CD4-positive, alpha-beta T cell treated with Interleukin-12 subunit alpha and Interleukin-12 subunit beta, for 1 hour (primary cell): ENCODE measurements around the gene CEP164.
"Not testable (repeated sequence)": the region's sequence is repeated elsewhere in the genome, so short reads cannot be mapped to it uniquely, and the experiment has no call there.

ENCODE experiments used
- DNase-seq: peaks from one replicate; pipeline ENCODE4 v3.0.0-alpha.2; 2020

Gene CEP164

GRCh38 chr11:117399100-117399840 is 71.6 kb downstream of the CEP164 start:
- DNase-seq, result not testable (repeated sequence)

DNA sequence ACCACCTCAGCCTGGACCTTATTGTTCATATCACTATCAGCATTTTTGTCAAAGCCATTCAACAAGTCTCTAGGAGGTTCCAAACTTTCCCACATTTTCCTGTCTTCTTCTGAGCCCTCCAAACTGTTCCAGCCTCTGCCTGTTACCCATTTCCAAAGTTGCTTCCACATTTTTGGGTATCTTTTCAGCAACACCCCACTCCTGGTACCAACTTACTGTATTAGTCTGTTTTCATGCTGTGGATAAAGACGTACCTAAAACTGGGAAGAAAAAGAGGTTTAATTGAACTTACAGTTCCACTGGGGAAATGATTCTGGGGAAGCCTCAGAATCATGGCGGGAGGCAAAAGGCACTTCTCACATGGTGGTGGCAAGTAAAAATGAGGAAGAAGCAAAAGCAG is 78.2 kb downstream of the CEP164 start:
- not testable (repeated sequence) for DNase-seq

- DNase-seq, result no peak
These were observed 79.4 kb downstream of the CEP164 start for GRCh38 chr11:117407016-117407415.

DNA sequence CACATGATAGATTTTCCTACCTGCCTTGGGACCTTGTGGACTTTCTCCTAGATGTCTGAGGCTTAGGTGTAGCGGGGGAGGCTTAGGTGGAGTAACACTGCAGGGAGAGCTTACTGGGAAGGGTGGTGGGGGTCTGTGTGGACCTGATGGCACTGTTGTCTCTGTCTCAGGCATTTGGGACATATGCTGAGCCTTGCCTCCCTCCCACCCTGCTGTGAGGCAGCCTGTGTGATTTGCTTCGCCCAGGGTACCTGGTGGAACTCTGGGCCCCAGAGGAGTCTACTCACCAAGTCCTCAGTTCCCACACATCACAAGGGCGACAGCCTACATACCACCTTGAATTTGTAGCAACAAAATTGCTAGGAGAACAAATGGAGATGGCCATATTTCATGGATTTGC is 80.7 kb downstream of the CEP164 start:
- DNase-seq, result no peak

DNA sequence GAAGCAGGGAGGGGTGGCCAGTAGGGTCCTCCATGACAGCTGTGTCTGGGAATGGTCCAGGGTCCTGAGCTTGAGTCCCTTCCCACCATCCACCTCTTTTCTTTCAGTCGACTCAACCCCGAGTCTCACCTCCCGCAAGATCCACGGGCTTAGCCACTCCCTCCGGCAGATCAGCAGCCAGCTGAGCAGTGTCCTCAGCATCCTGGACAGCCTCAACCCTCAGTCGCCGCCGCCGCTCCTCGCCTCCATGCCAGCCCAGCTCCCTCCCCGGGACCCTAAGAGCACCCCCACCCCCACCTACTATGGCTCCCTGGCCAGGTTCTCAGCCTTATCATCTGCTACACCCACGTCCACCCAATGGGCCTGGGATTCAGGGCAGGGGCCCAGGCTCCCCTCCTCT is 81.9 kb downstream of the CEP164 start:
- DNase-seq, result no peak

- DNase-seq, result no peak
These were observed 82.6 kb downstream of the CEP164 start for GRCh38 chr11:117410238-117410637.

GRCh38 chr11:117410861-117411710 is 83.4 kb downstream of the CEP164 start:
- DNase-seq, result no peak

GRCh38 chr11:117411736-117412135 is 84.1 kb downstream of the CEP164 start:
- DNase-seq, result no peak

DNA sequence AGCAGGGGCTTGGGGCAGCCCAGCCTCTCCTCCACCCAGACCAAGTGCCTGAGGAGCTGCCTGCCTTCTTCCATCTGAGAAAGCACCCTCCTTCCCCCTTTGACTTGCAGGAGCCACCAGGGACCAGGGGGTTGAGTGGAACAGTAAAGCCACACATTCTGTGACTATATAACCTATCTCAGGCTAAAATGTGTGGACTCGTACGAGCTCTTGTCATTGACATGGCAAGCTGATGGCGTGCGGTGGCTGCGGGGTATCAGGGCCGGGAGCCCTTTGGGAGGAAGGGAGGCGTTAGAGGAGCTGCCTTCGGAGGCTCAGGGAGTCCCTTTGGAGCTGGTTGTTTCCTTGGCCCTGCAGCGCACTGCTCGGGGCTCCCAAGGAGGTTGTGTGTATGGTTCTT is 84.5 kb downstream of the CEP164 start:
- no peak for DNase-seq

DNA sequence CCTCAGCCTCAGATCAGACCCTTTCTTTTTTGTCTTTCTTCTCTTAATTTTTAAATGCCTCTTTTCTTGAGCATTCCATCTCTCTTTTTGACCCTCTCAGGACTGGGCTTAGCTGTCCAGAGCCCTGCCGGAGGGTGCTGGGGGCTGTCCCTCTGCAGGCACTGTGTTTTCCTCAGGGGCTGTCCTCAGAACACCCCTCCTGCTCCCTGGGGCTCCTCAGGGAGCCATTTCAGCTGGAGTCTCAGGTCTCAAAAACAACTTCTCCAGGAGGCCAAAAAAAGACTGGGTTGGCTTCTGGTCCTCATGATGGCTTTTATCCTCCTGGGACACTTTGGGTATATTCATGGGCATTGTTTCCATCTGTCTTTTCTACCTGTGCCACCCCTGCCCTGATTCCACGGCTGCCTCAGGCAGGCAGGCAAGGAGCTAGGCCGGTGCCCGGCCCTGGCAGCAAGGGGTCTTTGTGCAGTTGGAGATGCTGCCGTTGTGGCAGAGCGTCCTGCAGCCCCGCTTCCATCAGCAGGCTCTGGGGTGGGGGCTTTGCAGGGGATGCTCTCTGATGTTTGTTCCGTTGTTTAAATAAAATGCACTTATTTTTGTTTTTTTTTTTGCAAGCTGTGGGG is 85.1 kb downstream of the CEP164 start:
- DNase-seq, result no peak

GRCh38 chr11:117413616-117414015 is 86.0 kb downstream of the CEP164 start:
- DNase-seq, result no peak

- DNase-seq, result no peak
These were observed 87.1 kb downstream of the CEP164 start for GRCh38 chr11:117414724-117415123.

GRCh38 chr11:117415358-117415896 is 87.8 kb downstream of the CEP164 start:
- DNase-seq, result no peak

DNA sequence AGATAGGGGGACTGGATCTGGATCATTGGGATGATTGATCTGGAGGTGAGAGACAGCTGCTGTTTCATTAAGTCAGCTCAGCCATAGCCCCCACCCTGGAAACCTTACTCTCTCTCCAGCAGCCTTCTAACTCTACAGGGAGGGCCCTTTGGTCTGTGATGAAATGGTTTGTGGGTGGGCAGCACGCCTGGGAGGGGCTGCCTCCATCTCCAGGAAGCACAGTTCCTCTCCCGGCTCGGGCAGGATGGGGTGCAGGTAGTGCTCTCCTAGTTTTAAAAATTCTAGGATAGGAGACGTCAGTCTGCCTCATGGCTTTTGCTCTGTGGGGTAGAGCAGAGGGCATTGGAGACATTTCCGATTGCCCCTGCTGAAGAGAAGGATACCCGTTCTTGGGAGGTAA is 89.7 kb downstream of the CEP164 start:
- no peak for DNase-seq

DNA sequence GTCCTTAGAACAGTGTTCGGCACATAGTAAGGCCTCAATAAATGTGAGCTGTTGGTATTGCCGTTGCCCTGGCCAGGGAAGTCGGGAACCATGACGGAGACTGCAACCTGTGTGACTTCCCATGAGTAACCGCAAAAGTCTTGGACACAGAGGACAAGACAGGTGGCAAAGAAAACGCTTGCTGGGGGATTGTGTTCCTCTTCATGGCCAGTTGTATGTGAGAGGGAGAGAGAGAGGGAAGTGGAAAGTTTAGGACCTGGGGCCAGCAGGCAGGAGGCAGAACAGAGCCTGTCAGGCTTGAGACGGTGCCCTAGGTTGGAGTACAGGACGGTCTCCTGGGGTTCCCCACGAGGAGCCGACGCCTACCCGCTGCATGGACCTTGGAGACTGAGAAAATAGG is 90.2 kb downstream of the CEP164 start:
- DNase-seq, result no peak

GRCh38 chr11:117418737-117419481 is 91.3 kb downstream of the CEP164 start:
- DNase-seq, result no peak

- no peak for DNase-seq
These were observed 92.0 kb downstream of the CEP164 start for GRCh38 chr11:117419482-117420142.

DNA sequence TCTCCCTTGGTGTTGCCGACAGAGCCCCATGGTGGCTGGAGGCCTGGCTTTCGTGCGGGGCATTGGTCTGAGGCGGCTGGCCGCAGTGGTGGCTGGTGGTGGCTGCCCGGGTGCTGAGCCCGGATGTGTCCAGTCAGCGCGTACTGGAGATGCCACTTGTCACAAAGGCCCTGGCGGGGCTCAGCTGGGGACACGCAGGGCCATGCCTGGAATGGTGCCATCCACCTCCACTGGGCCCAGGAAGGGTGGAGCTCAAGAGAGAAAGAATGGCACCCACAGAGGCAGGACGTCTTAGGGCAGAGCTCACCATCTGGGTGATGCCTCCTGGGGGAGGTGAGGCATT is 92.5 kb downstream of the CEP164 start:
- no peak for DNase-seq

DNA sequence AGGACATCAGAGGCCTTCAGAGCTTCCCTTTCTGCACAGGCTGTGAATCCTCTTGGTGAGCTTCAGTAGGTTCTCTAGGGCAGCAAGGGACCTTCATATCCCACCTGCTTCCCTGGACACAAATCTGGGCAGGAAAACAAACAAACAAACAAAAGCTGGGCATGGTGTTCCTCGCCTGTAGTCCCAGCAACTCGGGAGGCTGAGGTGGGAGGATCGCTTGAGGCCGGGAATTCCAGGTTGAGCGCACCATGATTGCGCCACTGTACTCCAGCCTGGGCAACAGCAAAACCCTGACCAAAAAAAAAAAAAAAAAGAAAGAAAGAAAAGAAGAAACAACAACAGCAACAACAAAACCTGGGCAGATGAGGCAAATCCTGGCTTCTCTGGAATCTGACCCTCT is 92.9 kb downstream of the CEP164 start:
- DNase-seq, result no peak

GRCh38 chr11:117421041-117421440 is 93.4 kb downstream of the CEP164 start:
- DNase-seq, result no peak

DNA sequence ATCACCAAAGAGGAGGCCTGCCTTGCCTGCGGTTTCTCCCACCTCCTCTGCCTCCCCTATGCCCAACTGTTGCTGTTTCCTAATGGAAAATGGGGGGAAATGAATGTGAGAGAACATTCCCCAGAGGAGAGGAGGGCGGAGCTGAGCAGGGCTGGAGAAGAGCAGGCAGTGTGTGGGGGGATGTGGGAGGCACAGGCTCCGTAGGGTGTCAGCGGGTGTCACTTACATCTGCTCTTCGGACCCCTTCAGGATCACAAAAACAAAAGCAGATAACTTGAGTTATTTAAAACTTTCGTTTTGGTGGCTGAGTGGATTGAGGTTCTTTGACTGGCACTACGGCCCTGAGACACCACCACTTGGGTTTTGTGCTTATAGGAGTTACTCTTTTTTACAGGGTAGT is 93.8 kb downstream of the CEP164 start:
- DNase-seq, result no peak

DNA sequence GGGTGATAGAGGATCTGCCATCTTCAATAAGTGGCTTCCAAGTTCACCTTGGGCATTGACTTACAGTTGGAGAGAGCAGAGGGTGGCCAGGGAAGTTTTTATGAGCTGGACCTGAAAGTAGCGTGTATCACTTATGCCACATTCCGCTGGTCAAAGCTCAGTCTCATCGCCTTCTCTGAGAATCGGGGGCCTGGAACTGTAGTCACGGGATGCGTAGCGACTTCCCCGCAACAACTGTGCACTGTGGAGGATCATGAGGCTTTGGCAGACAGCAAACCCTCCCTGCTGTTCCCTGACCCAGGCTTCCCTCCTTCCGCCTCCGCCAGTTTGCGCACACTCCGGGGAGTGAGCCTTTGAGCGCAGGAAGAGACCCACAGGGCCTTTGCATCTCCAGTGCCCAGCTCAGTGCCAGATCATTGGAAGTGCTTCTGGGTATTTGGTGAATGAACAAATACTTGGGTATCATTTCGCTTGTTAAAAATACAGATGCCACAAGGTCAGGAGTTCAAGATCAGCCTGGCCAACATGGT is 95.5 kb downstream of the CEP164 start:
- DNase-seq, result no peak
